ENCODE measurements around the gene BPIFB3. TPM values are rescaled to one million over a fixed set of nuclear protein-coding genes. Genes with fewer than 3 reads are reported as not detected.

BPIFB3 gene
- total RNA-seq, 2 experiments from 2014 or later, result not detected

DNA sequence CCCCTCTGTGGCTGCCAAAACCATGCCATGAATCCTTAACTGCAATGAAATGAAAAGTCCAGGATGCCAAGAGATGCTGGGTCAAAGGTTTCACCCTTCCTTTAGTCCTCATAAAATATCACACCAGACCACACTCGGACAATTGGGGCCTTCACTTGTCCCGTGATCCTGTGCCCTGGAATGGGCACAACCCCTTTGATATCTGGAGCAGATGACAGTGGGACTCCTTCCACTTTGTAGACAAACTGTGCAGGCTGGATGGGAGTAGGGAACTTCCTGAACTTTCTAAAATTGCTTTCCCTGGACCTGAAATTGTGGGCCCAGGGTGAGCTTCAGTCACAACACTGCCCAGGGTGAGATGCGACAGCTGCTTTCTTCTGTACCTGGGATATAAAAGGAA lies 31.8 kb upstream of the BPIFB3 start:
- Mint-ChIP-seq H3K36me3 (no peaks in the 10 kb centered on the region), H3K4me3 (no peak overlapping the region), H3K27ac (no peak overlapping the region), H3K27me3 (no peaks in the 10 kb centered on the region), H3K4me1 (no peaks in the 10 kb centered on the region), H3K9me3 (ENCODE audit: low read depth) (no peaks in the 10 kb centered on the region)
- ATAC-seq, result no peak
- CTCF ChIA-PET, result no interaction called here
- DNase-seq, result no peak

DNA sequence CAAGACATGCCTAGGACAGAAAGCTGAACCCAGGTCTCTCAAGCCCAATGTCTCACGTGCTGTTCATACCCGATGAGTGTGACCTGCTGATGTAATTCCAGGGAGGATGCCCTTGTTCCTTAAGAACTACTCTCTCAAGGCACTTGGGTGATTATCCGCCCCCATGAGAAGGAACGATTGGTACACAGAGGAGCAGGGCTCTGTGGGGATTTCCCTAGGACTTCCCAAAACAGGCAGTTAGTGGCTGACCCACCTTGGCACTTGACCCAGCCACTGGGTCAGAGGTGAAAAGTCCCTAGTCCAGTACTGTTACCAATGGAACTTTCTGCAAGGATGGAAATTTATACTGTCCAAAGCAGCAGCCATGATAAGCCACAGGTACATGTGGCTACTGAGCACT lies 31.4 kb upstream of the BPIFB3 start:
- Mint-ChIP-seq H3K4me1 (no peaks in the 10 kb centered on the region), H3K9me3 (ENCODE audit: low read depth) (no peaks in the 10 kb centered on the region), H3K27me3 (no peaks in the 10 kb centered on the region), H3K36me3 (no peaks in the 10 kb centered on the region), H3K4me3 (no peak overlapping the region), H3K27ac (no peak overlapping the region)
- ATAC-seq, result no peak
- DNase-seq, result no peak
- CTCF ChIA-PET, result no interaction called here

DNA sequence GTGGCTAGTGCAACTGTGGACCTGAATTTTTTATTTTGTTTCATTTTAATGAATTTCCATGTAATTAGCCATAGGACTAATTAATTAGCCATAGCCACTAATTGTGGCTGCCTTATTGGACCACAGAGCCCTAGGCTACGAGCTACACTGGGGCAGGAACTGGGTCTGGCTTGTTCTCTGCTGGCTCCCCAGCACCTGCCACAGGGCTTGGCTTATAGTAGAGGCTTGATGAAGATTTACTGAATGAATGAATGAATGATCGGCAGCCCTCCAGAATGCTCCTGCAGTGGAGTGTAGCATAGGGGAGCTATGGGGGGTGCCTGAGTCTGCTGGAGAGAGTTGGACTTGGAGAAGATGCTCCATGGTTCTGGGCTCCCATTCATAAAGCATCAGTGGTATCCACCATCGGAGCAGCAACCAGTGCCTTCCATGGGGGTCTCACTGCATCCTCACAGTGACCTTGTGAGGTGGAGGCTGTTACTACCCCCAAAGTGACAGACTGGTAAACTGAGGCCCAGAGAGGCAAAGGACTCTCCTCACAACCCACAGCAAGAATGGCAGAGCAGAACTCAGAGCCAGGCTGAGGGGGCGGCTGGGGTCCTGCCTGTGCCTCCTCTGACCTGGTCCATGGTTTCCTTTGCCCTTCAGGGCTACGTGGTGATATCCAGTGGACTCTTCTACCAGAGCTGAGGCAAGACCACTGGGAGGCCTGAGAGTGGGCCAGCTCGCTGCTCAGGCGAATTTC lies 30.8 kb upstream of the BPIFB3 start:
- ATAC-seq (no peak), DNase-seq (no peak)
- Mint-ChIP-seq H3K4me3 (no peak overlapping the region), H3K27me3 (no peaks in the 10 kb centered on the region), H3K9me3 (ENCODE audit: low read depth) (no peaks in the 10 kb centered on the region), H3K27ac (no peak overlapping the region), H3K36me3 (no peaks in the 10 kb centered on the region), H3K4me1 (no peaks in the 10 kb centered on the region)
- CTCF ChIA-PET, result interaction anchor here (1.2 kb wide), 1 partner anchor 18 kb away, joined by 5 read pairs; the partner anchor contains the start of gene SUN5

- Mint-ChIP-seq H3K27ac (no peak overlapping the region), H3K4me1 (no peaks in the 10 kb centered on the region)
- CTCF ChIA-PET, result interaction anchor here (1.2 kb wide), 1 partner anchor 19 kb away, joined by 5 read pairs; the partner anchor contains the start of gene SUN5
These were observed 30.1 kb upstream of the BPIFB3 start for GRCh38 chr20:33023439-33024242.

DNA sequence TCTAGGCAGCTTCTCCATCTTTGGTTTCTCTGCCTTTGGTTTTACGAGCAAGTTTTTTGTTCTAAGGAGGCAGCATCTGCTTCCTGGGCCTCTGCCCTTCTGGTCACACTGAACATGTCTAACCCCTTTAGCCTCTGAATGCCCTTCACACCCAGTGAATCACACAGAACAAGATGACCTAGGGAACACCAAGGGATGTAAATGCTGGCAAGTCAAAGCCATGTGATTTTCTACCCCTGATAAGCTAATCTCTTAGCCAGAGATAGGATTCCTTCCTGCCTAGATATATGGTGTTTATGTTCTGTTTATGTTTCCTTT lies 29.5 kb upstream of the BPIFB3 start:
- no peak for DNase-seq
- Mint-ChIP-seq H3K27me3 (no peaks in the 10 kb centered on the region), H3K4me3 (no peak overlapping the region), H3K36me3 (no peaks in the 10 kb centered on the region), H3K4me1 (no peaks in the 10 kb centered on the region), H3K9me3 (ENCODE audit: low read depth) (no peaks in the 10 kb centered on the region), H3K27ac (no peak overlapping the region)
- no peak for ATAC-seq
- CTCF ChIA-PET, result interaction anchor here (1.2 kb wide), 1 partner anchor 19 kb away, joined by 5 read pairs; the partner anchor contains the start of gene SUN5

More at GRCh38 chr20:33023439-33024242, 30.1 kb upstream of the BPIFB3 start:
- no peaks in the 10 kb centered on the region for H3K27me3 Mint-ChIP-seq
- ATAC-seq (no peak), DNase-seq (no peak)
- H3K4me3 Mint-ChIP-seq, result no peak overlapping the region
- no peaks in the 10 kb centered on the region for H3K9me3 Mint-ChIP-seq (ENCODE audit: low read depth)
- H3K36me3 Mint-ChIP-seq, result no peaks in the 10 kb centered on the region

DNA sequence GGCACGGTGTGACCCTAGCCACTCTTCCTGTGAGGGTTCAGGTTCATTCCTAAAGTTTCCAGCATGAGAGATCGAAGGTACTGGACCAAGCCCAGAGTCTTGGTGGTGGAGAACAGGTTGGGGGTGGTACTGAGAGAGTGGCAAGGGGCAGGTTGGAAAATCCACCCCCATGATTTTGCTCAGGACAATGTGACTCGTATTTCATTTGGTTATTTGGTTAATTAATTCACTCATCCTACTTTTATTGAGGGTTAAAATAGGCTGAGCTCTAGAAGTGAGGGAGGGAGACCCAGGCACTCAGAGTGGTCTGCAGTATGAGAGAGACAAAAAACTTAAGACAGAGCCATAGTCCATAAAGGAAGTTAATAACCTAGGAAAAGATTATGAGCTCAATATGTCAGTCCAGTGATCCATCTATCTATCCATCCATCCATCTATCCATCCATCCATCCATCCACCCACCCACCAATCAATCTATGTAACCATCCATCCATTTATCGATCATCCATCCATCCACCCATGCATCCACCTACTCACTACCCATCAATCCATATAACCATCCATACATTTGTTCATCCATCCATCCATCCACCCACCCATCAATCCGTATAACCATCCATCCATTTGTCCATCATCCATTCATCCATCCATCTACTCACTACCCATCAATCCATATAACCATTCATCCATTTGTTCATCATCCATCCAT lies 28.9 kb upstream of the BPIFB3 start:
- H3K9me3 Mint-ChIP-seq (ENCODE audit: low read depth), result no peaks in the 10 kb centered on the region

DNA sequence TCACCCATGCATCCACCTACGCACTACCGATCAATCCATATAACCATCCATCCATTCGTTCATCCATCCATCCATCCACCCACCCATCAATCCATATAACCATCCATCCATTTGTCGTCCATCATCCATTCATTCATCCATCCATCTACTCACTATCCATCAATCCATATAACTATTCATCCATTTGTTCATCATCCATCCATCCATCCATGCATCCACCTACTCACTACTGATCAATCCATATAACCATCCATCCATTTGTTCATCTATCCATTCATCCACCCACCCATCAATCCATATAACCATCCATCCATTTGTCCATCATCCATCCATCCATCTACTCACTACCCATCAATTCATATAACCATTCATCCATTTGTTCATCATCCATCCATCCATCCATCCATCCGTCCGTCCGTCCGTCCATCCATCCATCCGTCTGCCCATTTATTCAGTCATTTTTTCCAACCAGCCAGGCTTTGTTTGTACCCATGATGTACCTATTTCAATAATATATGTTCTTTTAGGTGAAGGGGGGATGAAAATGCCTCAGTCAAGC lies 28.3 kb upstream of the BPIFB3 start:
- H3K9me3 Mint-ChIP-seq (ENCODE audit: low read depth), result no peaks in the 10 kb centered on the region

More for the DNA sequence above, 28.9 kb upstream of the BPIFB3 start:
- Mint-ChIP-seq H3K27me3 (no peaks in the 10 kb centered on the region), H3K4me3 (no peak overlapping the region), H3K4me1 (no peaks in the 10 kb centered on the region), H3K27ac (no peak overlapping the region), H3K36me3 (no peaks in the 10 kb centered on the region)
- CTCF ChIA-PET, result interaction anchor here (1.2 kb wide), 1 partner anchor 20 kb away, joined by 5 read pairs; the partner anchor contains the start of gene SUN5
- ATAC-seq (no peak), DNase-seq (no peak)

DNA sequence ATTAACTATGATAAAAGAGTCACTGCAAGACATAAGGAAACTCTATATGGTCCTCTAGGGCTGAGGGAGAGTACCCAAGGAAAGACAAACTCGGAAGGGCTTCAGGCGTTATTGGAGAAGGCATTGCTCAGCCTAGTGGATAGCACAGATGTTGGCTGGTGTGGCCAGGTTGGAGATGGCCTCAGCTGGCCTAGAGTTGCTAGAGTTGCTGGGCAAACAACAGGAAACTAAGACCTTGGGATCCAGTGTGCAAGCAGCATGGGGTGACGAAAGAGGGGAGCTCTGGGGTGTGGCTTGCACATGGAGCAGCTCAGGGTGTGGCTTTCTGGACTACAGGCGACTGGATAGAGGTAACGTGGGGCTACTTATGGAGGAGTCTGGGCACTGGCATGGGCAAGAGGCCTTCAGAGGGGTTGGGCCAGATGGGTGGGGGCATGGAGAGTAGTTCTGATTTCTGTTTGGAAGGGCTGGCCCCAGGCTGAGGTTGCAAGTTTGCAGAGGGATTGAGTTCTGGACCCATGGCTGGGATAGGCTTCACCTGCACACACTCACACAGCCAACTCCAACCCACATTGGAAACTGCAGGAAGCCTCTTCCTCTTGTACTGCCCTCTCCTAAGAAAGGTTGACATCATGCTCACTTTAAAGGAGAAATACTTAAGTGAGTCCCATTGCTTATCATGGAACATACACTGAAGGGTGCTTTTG lies 27.5 kb upstream of the BPIFB3 start:
- Mint-ChIP-seq H3K4me1 (no peaks in the 10 kb centered on the region), H3K27me3 (no peaks in the 10 kb centered on the region), H3K4me3 (no peak overlapping the region), H3K27ac (no peak overlapping the region), H3K9me3 (ENCODE audit: low read depth) (no peaks in the 10 kb centered on the region), H3K36me3 (no peaks in the 10 kb centered on the region)
- no peak for ATAC-seq
- CTCF ChIA-PET, result interaction anchor here (1.0 kb wide), 1 partner anchor 22 kb away, joined by 3 read pairs; the partner anchor contains the start of gene SUN5
- DNase-seq, result no peak

More for the DNA sequence above, 28.3 kb upstream of the BPIFB3 start:
- Mint-ChIP-seq H3K36me3 (no peaks in the 10 kb centered on the region), H3K27me3 (no peaks in the 10 kb centered on the region), H3K27ac (no peak overlapping the region), H3K4me1 (no peaks in the 10 kb centered on the region), H3K4me3 (no peak overlapping the region)
- DNase-seq (no peak), ATAC-seq (no peak)
- CTCF ChIA-PET, result interaction anchor here (1.0 kb wide), 1 partner anchor 21 kb away, joined by 3 read pairs; the partner anchor contains the start of gene SUN5

DNA sequence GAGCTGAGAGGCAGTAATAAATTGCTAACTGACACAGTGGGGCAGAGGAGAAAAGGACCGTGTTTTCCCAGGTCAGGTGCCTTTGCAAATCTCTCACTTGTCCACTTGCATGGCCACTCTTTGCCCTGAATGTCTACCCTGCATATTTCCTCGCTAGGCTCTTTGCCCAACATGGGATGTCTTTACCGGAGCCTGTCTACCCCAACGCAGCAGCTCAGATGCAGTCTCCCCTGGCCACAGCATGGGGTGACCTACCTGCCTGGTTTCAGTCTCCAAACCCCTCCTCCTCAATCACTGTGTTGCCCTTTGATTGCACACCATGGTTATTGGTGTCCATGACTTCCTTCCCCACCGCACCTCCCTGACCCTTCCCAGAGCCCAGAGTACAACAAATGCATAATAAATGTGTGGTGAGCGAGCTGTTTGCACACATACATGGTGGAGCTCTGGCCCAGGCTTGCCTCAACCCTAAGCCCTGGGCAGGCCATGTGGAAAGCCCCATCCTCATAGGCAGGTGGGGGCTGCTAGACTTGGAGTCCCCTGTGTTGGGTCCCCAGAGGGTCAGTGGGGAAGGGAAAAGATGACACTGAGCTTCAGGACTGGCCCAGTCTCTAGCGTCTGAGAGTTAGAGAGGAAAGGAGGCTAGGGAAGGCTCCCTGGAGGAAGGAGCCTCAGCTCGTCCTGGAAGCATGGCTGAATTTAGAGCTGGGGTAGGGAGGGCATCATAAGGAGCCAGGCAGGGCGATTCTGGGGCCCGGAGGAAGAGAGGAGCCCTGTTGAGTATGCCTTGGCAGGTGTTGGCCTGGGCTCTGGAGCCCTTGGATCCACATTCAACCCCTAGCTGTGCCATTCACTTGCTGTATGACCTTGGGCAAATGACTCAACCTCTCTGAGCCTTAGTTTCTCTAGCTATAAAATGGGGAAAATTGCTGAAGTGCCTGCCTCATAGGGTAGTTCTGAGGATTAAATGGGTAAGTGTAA lies 26.6 kb upstream of the BPIFB3 start:
- CTCF ChIA-PET, result no interaction called here
- Mint-ChIP-seq H3K4me3 (no peak overlapping the region), H3K9me3 (ENCODE audit: low read depth) (no peaks in the 10 kb centered on the region), H3K27ac (no peak overlapping the region), H3K27me3 (no peaks in the 10 kb centered on the region), H3K36me3 (no peaks in the 10 kb centered on the region), H3K4me1 (no peaks in the 10 kb centered on the region)
- ATAC-seq (no peak), DNase-seq (no peak)

GRCh38 chr20:33027769-33028751 lies 25.6 kb upstream of the BPIFB3 start:
- CTCF ChIA-PET, result no interaction called here

DNA sequence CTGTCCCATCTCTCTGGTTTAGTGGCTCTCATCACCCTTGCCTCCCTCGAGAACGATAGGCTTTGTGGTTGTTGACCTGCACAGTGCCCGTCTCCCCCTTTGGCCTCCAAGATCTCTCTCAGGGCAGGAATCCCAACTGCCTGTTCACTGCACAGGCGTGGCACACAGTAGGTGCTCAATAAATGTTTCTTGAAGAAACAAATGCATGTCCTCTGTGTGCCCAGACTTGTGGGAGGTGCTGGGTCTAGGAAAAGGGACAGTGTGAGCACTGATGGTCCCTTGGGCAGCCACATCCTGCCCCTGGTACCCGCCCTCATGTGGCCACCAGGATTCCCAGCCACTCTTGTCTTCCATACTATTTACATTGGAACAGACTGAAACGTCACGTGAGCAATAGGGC lies 24.8 kb upstream of the BPIFB3 start:
- H3K36me3 Mint-ChIP-seq, result no peaks in the 10 kb centered on the region
- no peak for DNase-seq
- ATAC-seq, result no peak
- no peaks in the 10 kb centered on the region for H3K9me3 Mint-ChIP-seq (ENCODE audit: low read depth)
- no peaks in the 10 kb centered on the region for H3K4me1 Mint-ChIP-seq
- H3K4me3 Mint-ChIP-seq, result no peak overlapping the region
- no peaks in the 10 kb centered on the region for H3K27me3 Mint-ChIP-seq
- no peak overlapping the region for H3K27ac Mint-ChIP-seq
- CTCF ChIA-PET, result no interaction called here

More at GRCh38 chr20:33027769-33028751, 25.6 kb upstream of the BPIFB3 start:
- no peaks in the 10 kb centered on the region for H3K36me3 Mint-ChIP-seq
- H3K9me3 Mint-ChIP-seq (ENCODE audit: low read depth), result no peaks in the 10 kb centered on the region
- ATAC-seq (no peak), DNase-seq (no peak)
- H3K27me3 Mint-ChIP-seq, result no peaks in the 10 kb centered on the region
- H3K4me3 Mint-ChIP-seq, result no peak overlapping the region
- no peak overlapping the region for H3K27ac Mint-ChIP-seq
- H3K4me1 Mint-ChIP-seq, result no peaks in the 10 kb centered on the region

All from activated CD8-positive, alpha-beta memory T cell treated with anti-CD3 and anti-CD28 coated beads, Interleukin-2, amount 10 ng/mL, durations not matched to agents 7 days and 5 days (primary cell).